Glutamatergic neuron (in vitro differentiated cells): ENCODE data around the gene TMEM163. TPM values are rescaled to one million over a fixed set of nuclear protein-coding genes. Genes with fewer than 3 reads are reported as not detected.

ENCODE experiments used
- DNase-seq: peaks from one replicate; pipeline ENCODE4 v3.0.0; 2022
- H3K27ac Mint-ChIP-seq: one replicate; pipeline ENCODE4 v1.8.0; 2020; ENCODE audit warnings: mild to moderate bottlenecking, mixed read lengths, inconsistent platforms; ENCODE audit not compliant: unreplicated experiment
- H3K27me3 Mint-ChIP-seq: one replicate; pipeline ENCODE4 v1.8.0; 2020; ENCODE audit warnings: mild to moderate bottlenecking, moderate library complexity, mixed read lengths, inconsistent platforms; ENCODE audit not compliant: unreplicated experiment
- H3K36me3 Mint-ChIP-seq: one replicate; pipeline ENCODE4 v1.8.0; 2020; ENCODE audit warnings: mild to moderate bottlenecking, mixed read lengths, inconsistent platforms; ENCODE audit not compliant: unreplicated experiment
- H3K4me1 Mint-ChIP-seq: one replicate; pipeline ENCODE4 v1.8.0; 2020; ENCODE audit warnings: mild to moderate bottlenecking, low read depth, mixed read lengths, inconsistent platforms; ENCODE audit not compliant: unreplicated experiment
- H3K4me3 Mint-ChIP-seq: one replicate; pipeline ENCODE4 v1.8.0; 2020; ENCODE audit warnings: mild to moderate bottlenecking, mixed read lengths, inconsistent platforms; ENCODE audit not compliant: unreplicated experiment
- H3K9me3 Mint-ChIP-seq: one replicate; pipeline ENCODE4 v1.8.0; 2020; ENCODE audit warnings: mild to moderate bottlenecking, moderate library complexity, mixed read lengths, inconsistent platforms; ENCODE audit not compliant: unreplicated experiment
- total RNA-seq: library from RNA; stranded (reverse); fragmentation: NEBNext Ultra II Directional; extraction: Animal tissue kit (Norgen Biotek cat#: 25700); gene quantifications from one replicate; pipeline ENCODE4 v1.2.1, GENCODE V29; 2021; ENCODE audit not compliant: unreplicated experiment
- TF ChIP-seq, protein P1 (sequence below): fragments of 200-600 bp; sonication (generic); IDR thresholded peaks from one replicate; pipeline ENCODE4 v1.5.0; 2021; ENCODE audit not compliant: partially characterized antibody, unreplicated experiment

Gene TMEM163
- total RNA-seq, 1 donor from 2014 or later, result 27.7 TPM

DNA sequence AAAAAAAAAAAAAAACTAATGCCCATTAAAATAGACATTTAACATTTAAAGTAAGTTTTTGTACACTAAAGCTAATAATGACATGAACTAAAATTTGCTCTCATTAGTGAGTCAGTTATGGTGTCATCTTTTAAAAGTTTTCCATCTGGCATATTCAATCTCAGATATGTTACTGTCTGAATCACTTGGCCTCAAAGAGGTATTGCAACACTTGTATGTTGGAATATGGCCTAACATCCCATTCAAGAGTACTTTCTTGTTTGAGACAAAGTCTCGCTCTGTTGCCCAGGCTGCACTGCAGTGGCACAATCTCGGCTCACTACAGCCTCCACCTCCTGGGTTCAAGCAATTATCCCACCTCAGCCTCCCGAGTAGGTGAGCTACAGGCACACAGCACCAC, 169.7 kb downstream of the TMEM163 start:
- Mint-ChIP-seq H3K36me3 (no peaks in the 10 kb centered on the region), H3K4me3 (no peak overlapping the region), H3K9me3 (no peaks in the 10 kb centered on the region), H3K4me1 (no peaks in the 10 kb centered on the region), H3K27me3 (peaks cover 3% of the 10 kb centered on the region), H3K27ac (no peak overlapping the region)
- no peak for DNase-seq
- TF ChIP-seq, protein P1, sequence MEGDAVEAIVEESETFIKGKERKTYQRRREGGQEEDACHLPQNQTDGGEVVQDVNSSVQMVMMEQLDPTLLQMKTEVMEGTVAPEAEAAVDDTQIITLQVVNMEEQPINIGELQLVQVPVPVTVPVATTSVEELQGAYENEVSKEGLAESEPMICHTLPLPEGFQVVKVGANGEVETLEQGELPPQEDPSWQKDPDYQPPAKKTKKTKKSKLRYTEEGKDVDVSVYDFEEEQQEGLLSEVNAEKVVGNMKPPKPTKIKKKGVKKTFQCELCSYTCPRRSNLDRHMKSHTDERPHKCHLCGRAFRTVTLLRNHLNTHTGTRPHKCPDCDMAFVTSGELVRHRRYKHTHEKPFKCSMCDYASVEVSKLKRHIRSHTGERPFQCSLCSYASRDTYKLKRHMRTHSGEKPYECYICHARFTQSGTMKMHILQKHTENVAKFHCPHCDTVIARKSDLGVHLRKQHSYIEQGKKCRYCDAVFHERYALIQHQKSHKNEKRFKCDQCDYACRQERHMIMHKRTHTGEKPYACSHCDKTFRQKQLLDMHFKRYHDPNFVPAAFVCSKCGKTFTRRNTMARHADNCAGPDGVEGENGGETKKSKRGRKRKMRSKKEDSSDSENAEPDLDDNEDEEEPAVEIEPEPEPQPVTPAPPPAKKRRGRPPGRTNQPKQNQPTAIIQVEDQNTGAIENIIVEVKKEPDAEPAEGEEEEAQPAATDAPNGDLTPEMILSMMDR, result no peak

DNA sequence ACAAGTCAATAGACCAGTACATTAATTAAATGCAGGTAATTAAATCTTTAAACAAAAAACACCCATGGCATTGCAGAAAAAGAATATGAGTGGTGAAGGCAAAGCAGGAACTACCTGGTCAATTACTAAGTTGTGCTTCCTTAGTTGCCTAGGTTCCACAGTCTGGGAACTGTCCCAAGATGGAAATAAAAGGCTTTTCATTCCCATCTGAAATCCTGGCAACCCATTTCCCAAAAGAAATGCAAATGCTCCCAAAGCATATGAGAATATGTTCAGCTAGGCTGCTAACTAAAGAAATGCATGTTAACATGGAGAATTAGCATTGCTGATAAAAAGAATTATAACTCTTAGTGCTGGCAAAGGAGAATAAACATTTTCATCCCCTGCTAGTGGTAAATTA, 177.8 kb downstream of the TMEM163 start:
- TF ChIP-seq, protein P1, result no peak
- Mint-ChIP-seq H3K36me3 (peaks cover 4% of the 10 kb centered on the region), H3K9me3 (peaks cover 4% of the 10 kb centered on the region), H3K27ac (no peak overlapping the region), H3K27me3 (peaks cover 7% of the 10 kb centered on the region), H3K4me3 (no peak overlapping the region), H3K4me1 (peaks cover 11% of the 10 kb centered on the region)
- no peak for DNase-seq

DNA sequence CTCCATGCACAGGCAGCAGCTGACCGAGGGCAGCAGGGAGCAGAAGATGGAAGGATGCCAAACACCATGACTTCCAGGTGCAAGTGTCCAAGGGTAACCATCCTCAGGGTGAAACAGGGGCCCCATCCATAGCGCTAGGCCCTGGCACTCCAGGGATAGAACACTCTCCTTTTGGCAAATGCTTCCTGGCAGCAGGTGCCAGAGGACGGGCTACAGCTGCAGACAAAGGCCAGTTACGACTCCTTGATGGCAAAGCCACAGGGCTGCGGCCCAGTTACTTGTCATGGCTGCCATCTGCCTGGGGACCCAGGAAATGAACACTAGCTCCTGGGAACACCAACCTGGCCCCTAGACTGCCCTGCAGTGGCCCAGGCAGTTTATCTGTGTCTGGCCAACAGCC, 178.8 kb downstream of the TMEM163 start:
- H3K27ac Mint-ChIP-seq, result no peak overlapping the region
- H3K9me3 Mint-ChIP-seq, result peaks cover 4% of the 10 kb centered on the region
- peaks cover 13% of the 10 kb centered on the region for H3K4me1 Mint-ChIP-seq
- H3K36me3 Mint-ChIP-seq, result peaks cover 4% of the 10 kb centered on the region
- no peak for DNase-seq
- no peak overlapping the region for H3K4me3 Mint-ChIP-seq
- TF ChIP-seq, protein P1, result no peak
- peaks cover 7% of the 10 kb centered on the region for H3K27me3 Mint-ChIP-seq

DNA sequence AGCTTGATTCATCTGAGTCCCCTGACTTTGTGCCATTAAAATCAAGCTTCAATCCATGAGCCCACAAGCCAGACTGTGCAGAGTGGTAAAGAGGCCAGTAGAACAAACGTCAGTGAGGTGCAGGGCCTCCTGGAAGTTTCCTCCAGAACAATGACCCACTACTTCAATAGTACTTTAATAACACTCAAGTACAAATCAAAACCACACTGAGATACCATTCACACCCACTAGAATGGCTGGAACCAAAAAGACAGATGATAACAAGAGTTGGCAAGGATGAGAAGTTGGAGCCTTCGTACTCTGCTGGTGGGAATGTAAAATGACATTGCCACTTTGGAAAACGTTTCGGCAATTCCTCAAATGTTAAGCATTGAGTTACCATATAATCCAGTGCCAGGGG, 181.1 kb downstream of the TMEM163 start:
- H3K27me3 Mint-ChIP-seq, result peaks cover 5% of the 10 kb centered on the region
- H3K9me3 Mint-ChIP-seq, result peaks cover 4% of the 10 kb centered on the region
- peaks cover 4% of the 10 kb centered on the region for H3K36me3 Mint-ChIP-seq
- TF ChIP-seq, protein P1, result no peak
- peaks cover 25% of the 10 kb centered on the region for H3K4me1 Mint-ChIP-seq
- H3K4me3 Mint-ChIP-seq, result no peak overlapping the region
- H3K27ac Mint-ChIP-seq, result no peak overlapping the region
- no peak for DNase-seq

DNA sequence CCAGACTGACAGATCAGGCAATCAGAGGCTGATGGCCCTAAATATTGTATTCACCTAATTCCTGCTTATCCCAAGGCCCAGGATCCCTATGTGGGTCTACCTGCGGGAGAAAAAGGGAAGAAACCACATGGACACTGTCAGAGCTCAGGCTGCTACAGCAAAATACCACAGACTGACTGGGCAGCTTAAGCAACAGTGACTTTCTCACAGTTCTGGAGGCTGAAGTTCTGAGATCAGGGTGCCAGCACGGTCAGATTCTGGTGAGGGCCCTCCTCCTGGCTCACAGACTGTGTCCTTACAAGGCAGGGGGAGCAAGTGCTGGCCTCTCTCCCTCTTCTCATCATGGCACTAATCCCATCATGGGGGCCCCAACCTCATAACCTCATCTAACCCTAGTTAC, 181.7 kb downstream of the TMEM163 start:
- Mint-ChIP-seq H3K4me1 (peaks cover 31% of the 10 kb centered on the region), H3K27ac (no peak overlapping the region), H3K4me3 (no peak overlapping the region), H3K27me3 (peaks cover 5% of the 10 kb centered on the region), H3K36me3 (peaks cover 4% of the 10 kb centered on the region), H3K9me3 (peaks cover 4% of the 10 kb centered on the region)
- TF ChIP-seq, protein P1, result no peak
- DNase-seq, result no peak
